Activated CD4-positive, alpha-beta T cell treated with anti-CD3 and anti-CD28 coated beads, Interleukin-2, amount 50 U/mL, for 48 hours (primary cell): ENCODE data around the gene MOGAT3.

ENCODE experiments used
- DNase-seq, 2 experiments: peaks; one replicate each; pipeline ENCODE4 v3.0.0-alpha.2; 2020

Gene MOGAT3

GRCh38 chr7:101159696-101160674 lies 40.9 kb downstream of the MOGAT3 start:
- no peak for DNase-seq

GRCh38 chr7:101156866-101157589 lies 43.8 kb downstream of the MOGAT3 start:
- no peak for DNase-seq

- no peak for DNase-seq
These were observed 44.6 kb downstream of the MOGAT3 start for GRCh38 chr7:101156277-101156676.

GRCh38 chr7:101155303-101155702 lies 45.5 kb downstream of the MOGAT3 start:
- no peak for DNase-seq

GRCh38 chr7:101154693-101155102 lies 46.1 kb downstream of the MOGAT3 start:
- no peak for DNase-seq

GRCh38 chr7:101153969-101154692 lies 46.7 kb downstream of the MOGAT3 start, which contains the start of gene AP1S1:
AP1S1 (plus strand) TSS chr7:101154476; CDS start chr7:101154515, 39 bp downstream.
- peak; percentile 94 to 96 for DNase-seq

GRCh38 chr7:101151908-101152651 lies 48.8 kb downstream of the MOGAT3 start:
- DNase-seq, result no peak
